ENCODE measurements around the gene DAPK1. TPM values are rescaled to one million over a fixed set of nuclear protein-coding genes. Genes with fewer than 3 reads are reported as not detected.

DAPK1 gene
- polyA plus RNA-seq, 2 of the 4 experiments (the other 2 are of a cell fraction): 55.2 to 67.2 TPM

GRCh38 chr9:87605676-87606075 lies 108.0 kb downstream of the DAPK1 start:
- peaks cover 43% of the 10 kb centered on the region for H3K4me1 ChIP-seq
- peak overlapping the region in 1 of 2 experiments; percentile 76; a peak in 3 of 6 replicates for H3K27ac ChIP-seq
- peak overlapping the region; percentile 50; the same call in 1 of the 3 replicates for H3K4me2 ChIP-seq
- TF ChIP-seq USF2 (IDR thresholded peaks at IDR 0.05): no peak
- TF ChIP-seq ELK1 (IDR thresholded peaks at IDR 0.05; ENCODE audit: low read depth, low read length): no peak
- TF ChIP-seq NPAS2 (CRISPR knock-in tag; IDR thresholded peaks at IDR 0.05; ENCODE audit: borderline replicate concordance): no peak
- TF ChIP-seq CBX8 (IDR thresholded peaks at IDR 0.05): no peak
- TF ChIP-seq PHF8 (IDR thresholded peaks at IDR 0.05; ENCODE audit: borderline replicate concordance, low read depth): no peak
- TF ChIP-seq MAX (IDR thresholded peaks at IDR 0.05): no peak
- no peak for TF ChIP-seq PBX3 (IDR thresholded peaks at IDR 0.05)
- no peak for TF ChIP-seq EHMT2 (IDR thresholded peaks at IDR 0.05; ENCODE audit: low read depth)
- TF ChIP-seq FOSB (CRISPR knock-in tag; IDR thresholded peaks at IDR 0.05): no peak
- no peak overlapping the region for H3K4me3 ChIP-seq
- DNase-seq (ENCODE audit: low read depth in 1 of 2, low spot score in 1 of 2): no peak
- ATAC-seq: no peak
- 92% methylated on average over 10 of the region's 10 CpGs for WGBS (ENCODE audit: missing lambda C conversion rate)
- no peaks in the 10 kb centered on the region for H3K9me3 ChIP-seq
- no peak for FAIRE-seq
- ChIA-PET POLR2A (no interaction called here), CTCF (no interaction called here)

GRCh38 chr9:87606841-87607521 lies 109.3 kb downstream of the DAPK1 start:
- CTCF ChIA-PET: no interaction called here
- Histone ChIP-seq H3K4me1 (peaks cover 46% of the 10 kb centered on the region), H3K9me3 (no peaks in the 10 kb centered on the region), H3K4me2 (peak overlapping the region; percentile 50), H3K4me3 (no peak overlapping the region), H3K27ac (peak overlapping the region; percentile 62 to 76)
- ATAC-seq: peak; percentile 56 to 82; a peak in 5 of 6 replicates
- DNase-seq (ENCODE audit: low read depth in 1 of 2, low spot score in 1 of 2): peak; percentile 24 to 28
- TF ChIP-seq GATA3 (IDR thresholded peaks at IDR 0.05; ENCODE audit: borderline replicate concordance): peak; percentile 26; the same call in 1 of the 2 replicates
- no peak for TF ChIP-seq FOSL2 (IDR thresholded peaks at IDR 0.05)
- TF ChIP-seq FOSL2 (CRISPR knock-in tag; IDR thresholded peaks at IDR 0.05): peak; percentile 67
- no peak for TF ChIP-seq EHMT2 (IDR thresholded peaks at IDR 0.05; ENCODE audit: low read depth)
- POLR2A ChIA-PET: no interaction called here
- WGBS (ENCODE audit: missing lambda C conversion rate): 17% methylated on average over 3 of the region's 3 CpGs
- peak; percentile 39 for FAIRE-seq

GRCh38 chr9:87607859-87608258 lies 110.2 kb downstream of the DAPK1 start:
- ChIA-PET POLR2A (no interaction called here), CTCF (no interaction called here)
- FAIRE-seq (no peak), DNase-seq (ENCODE audit: low read depth in 1 of 2, low spot score in 1 of 2) (no peak), ATAC-seq (no peak)
- H3K9me3 ChIP-seq: no peaks in the 10 kb centered on the region
- no peak overlapping the region for H3K4me3 ChIP-seq
- H3K4me1 ChIP-seq: peaks cover 55% of the 10 kb centered on the region
- peak overlapping the region; percentile 50; the same call in 2 of the 3 replicates for H3K4me2 ChIP-seq
- 93% methylated on average over 3 of the region's 3 CpGs for WGBS (ENCODE audit: missing lambda C conversion rate)
- peak overlapping the region; percentile 29 to 76; a peak in 4 of 6 replicates for H3K27ac ChIP-seq
- no peak for TF ChIP-seq PBX3 (IDR thresholded peaks at IDR 0.05)
- no peak for TF ChIP-seq HDAC2 (IDR thresholded peaks at IDR 0.05)
- TF ChIP-seq CTCF (IDR thresholded peaks at IDR 0.05): no peak
- TF ChIP-seq RCOR1 (IDR thresholded peaks at IDR 0.05; ENCODE audit: low read depth, low read length): no peak
- TF ChIP-seq HOXA7 (CRISPR knock-in tag; IDR thresholded peaks at IDR 0.05): no peak
- no peak for TF ChIP-seq JUN (IDR thresholded peaks at IDR 0.05)
- no peak for TF ChIP-seq CEBPB (IDR thresholded peaks at IDR 0.05)
- no peak for TF ChIP-seq SMC3 (IDR thresholded peaks at IDR 0.05)
- no peak for TF ChIP-seq RAD21 (conservative IDR thresholded peaks at IDR 0.05 in 1 of 2, IDR thresholded peaks at IDR 0.05 in 1 of 2)
- no peak for TF ChIP-seq REST (IDR thresholded peaks at IDR 0.05)
- TF ChIP-seq ZSCAN20 (CRISPR knock-in tag; IDR thresholded peaks at IDR 0.05): no peak

Measured in A549 (cell line).